Mucosa of descending colon (tissue), 3 donors: ENCODE measurements around the gene CAPN9. TPM values are rescaled to one million over a fixed set of nuclear protein-coding genes. Genes with fewer than 3 reads are reported as not detected.

Experiments used
- ATAC-seq: fragments of 200-7000 bp; cut with Tn5 transposase; one replicate; pipeline ENCODE4 v1.9.1; 2020; ENCODE audit warnings: mild to moderate bottlenecking, moderate library complexity
- DNase-seq, 3 donors: peaks; one replicate each; pipeline ENCODE4 v3.0.0-alpha.2; 2020
- H3K36me3 ChIP-seq: fragments of 200-600 bp; one replicate; pipeline ENCODE4 v1.8.0; 2021; ENCODE audit warnings: low read depth, mild to moderate bottlenecking
- H3K4me1 ChIP-seq: fragments of 200-600 bp; one replicate; pipeline ENCODE4 v1.8.0; 2021; ENCODE audit warnings: low read depth, mild to moderate bottlenecking
- H3K4me3 ChIP-seq: fragments of 200-600 bp; one replicate; pipeline ENCODE4 v1.8.0; 2021; ENCODE audit warnings: mild to moderate bottlenecking
- H3K9me3 ChIP-seq: fragments of 200-600 bp; one replicate; pipeline ENCODE4 v1.8.0; 2021; ENCODE audit warnings: mild to moderate bottlenecking
- intact Hi-C, 2 donors: fragments of 100-400 bp; cut with DNase I in 1 of 2; cut with micrococcal nuclease in 1 of 2; formaldehyde crosslinking; loops; one replicate each; pipeline versions ENCODE4 v1.11.0 to v1.11.1; 2022; cut with DNase I, micrococcal nuclease
- total RNA-seq, 3 donors: library from RNA; stranded (reverse); fragmentation: NEBNext Ultra II Directional in 2 of 3; extraction: Animal tissue kit (Norgen Biotek cat#: 25700) in 2 of 3; gene quantifications; one replicate each; pipeline versions ENCODE4 v1.2.1 to v1.2.4, GENCODE V29; 2021 to 2023
- TF ChIP-seq, protein P1 (sequence below): fragments of 200-600 bp; IDR thresholded peaks from one replicate; pipeline ENCODE4 v1.8.0; 2022; ENCODE audit warnings: antibody characterized with exemption, mild to moderate bottlenecking
- donor health status: DM: no; HTN: no; CAD: no; lungs with moderate emphysema.
- donor health status: DM: no; HTN: no; CAD: no.
- donor health status: DM: no; HTN: yes; CAD: no.

CAPN9 gene
- total RNA-seq, 3 donors from 2014 or later: 11.4 to 30.8 (median 28.8) TPM

DNA sequence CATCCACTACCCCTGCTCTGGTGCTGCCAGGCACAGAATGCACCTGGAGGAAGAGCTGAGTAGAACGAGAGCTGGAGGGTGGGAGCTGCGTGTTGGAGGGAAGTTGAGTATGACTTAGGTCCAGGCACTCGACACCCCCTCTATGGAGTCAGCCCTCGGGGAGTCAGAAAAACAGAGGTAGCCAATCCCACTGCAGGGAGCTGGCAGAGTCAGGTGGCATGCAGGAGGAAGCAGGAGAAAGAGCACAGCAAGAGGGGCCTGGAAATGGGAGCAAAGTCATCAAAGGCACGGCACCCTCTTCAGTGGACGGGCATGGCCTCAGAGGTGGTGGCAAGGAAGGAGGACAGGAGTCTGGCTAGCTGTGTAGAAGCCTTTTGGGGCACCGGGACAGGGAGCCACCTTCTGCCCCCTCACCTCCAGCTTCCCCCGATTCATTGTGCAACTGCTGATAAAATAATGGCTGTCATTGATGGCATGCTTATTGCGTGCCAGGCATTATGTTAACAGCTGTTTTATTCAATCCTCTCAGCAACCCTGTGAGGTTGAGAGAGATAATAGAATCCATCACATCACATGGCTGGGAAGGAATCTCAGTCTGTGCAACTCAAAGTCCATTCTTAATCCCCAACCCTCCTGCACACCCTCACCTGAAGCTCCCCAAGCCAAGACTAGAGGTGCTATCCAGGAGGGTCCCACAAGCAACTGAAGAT lies 79.1 kb downstream of the CAPN9 start:
- H3K4me1 ChIP-seq: no peaks in the 10 kb centered on the region
- no peak overlapping the region for H3K4me3 ChIP-seq

DNA sequence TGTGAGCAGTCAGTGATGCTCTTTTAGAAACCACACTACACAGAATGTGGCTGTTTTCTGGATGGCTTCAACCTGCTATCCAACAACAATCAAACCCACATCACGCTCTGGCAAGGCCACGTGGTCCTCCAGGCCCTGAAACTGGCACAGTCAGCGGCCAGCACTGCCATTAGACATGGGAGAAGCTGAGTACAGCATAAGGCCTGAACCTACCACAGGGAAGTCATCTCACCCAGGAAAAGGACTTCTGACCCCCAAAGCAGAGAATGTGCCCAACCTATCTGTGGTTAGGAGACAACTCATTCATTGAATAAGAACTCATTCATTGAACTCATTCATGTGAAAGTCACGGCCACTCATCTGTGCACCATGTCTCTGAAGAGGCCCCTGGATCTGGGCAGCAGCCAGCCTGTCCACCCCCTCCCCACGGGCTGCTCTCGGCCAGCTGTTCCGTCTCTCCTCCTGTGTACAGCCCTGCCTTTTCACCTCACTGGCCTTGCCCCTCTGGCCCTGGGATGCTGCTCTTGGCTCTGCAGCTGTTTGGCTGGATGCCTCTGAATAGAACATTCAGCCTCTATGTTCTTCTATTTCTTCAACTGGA lies 80.0 kb downstream of the CAPN9 start:
- H3K36me3 ChIP-seq: no peaks in the 10 kb centered on the region
- TF ChIP-seq, protein P1, sequence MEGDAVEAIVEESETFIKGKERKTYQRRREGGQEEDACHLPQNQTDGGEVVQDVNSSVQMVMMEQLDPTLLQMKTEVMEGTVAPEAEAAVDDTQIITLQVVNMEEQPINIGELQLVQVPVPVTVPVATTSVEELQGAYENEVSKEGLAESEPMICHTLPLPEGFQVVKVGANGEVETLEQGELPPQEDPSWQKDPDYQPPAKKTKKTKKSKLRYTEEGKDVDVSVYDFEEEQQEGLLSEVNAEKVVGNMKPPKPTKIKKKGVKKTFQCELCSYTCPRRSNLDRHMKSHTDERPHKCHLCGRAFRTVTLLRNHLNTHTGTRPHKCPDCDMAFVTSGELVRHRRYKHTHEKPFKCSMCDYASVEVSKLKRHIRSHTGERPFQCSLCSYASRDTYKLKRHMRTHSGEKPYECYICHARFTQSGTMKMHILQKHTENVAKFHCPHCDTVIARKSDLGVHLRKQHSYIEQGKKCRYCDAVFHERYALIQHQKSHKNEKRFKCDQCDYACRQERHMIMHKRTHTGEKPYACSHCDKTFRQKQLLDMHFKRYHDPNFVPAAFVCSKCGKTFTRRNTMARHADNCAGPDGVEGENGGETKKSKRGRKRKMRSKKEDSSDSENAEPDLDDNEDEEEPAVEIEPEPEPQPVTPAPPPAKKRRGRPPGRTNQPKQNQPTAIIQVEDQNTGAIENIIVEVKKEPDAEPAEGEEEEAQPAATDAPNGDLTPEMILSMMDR: no peak
- no peak overlapping the region for H3K4me3 ChIP-seq
- intact Hi-C loops: no loop called here
- DNase-seq: no peak
- ATAC-seq: no peak
- H3K4me1 ChIP-seq: no peaks in the 10 kb centered on the region
- no peaks in the 10 kb centered on the region for H3K9me3 ChIP-seq

More for the DNA sequence above, 79.1 kb downstream of the CAPN9 start:
- ATAC-seq: no peak
- no peaks in the 10 kb centered on the region for H3K36me3 ChIP-seq
- H3K9me3 ChIP-seq: no peaks in the 10 kb centered on the region
- TF ChIP-seq, protein P1: no peak
- intact Hi-C loops: no loop called here
- DNase-seq: no peak

DNA sequence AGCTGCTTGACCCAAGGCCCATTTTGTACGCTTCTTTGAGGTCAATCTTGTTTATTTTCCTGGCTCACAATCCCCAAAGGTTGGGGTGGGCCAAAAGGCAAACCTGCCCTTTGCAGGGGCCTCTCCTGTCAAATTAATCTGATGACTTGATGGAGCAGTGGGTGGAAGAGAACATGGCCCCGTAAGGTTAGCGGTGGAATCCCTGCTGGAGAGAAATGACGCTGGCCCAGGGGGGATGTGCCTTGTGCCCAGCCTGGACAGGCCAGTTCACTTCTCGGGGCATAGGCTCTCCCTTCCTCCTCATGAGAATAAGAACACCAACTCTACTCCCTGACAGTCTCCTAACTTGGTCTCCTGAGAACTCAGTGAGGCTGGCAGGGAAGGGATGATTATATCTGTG lies 80.6 kb downstream of the CAPN9 start:
- Histone ChIP-seq H3K36me3 (no peaks in the 10 kb centered on the region), H3K4me3 (no peak overlapping the region), H3K9me3 (no peaks in the 10 kb centered on the region), H3K4me1 (no peaks in the 10 kb centered on the region)
- TF ChIP-seq, protein P1: no peak
- intact Hi-C loops: no loop called here
- no peak for DNase-seq
- no peak for ATAC-seq

DNA sequence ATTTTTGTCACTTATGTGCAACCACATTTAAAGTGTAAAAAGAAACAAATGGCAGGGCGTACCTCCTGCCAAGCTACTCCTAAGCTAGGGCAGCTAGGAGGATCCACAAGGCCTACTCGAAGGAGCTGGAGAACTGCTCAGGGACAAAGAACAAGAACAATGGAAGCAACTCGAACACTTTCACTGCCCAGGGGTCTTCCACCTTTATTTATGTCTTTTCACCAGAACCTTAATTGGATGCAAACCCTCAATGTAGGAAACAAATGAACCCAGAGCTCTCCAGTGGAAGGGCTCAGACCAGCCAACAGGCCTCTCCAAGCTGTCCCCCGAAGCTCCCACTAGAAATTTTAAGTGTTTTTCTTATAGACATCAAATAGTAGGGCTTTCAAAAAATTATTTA lies 81.2 kb downstream of the CAPN9 start:
- H3K36me3 ChIP-seq: no peaks in the 10 kb centered on the region
- no peaks in the 10 kb centered on the region for H3K4me1 ChIP-seq
- no peak overlapping the region for H3K4me3 ChIP-seq
- ATAC-seq (no peak), DNase-seq (no peak)
- no peaks in the 10 kb centered on the region for H3K9me3 ChIP-seq
- intact Hi-C loops: no loop called here
- TF ChIP-seq, protein P1: no peak

DNA sequence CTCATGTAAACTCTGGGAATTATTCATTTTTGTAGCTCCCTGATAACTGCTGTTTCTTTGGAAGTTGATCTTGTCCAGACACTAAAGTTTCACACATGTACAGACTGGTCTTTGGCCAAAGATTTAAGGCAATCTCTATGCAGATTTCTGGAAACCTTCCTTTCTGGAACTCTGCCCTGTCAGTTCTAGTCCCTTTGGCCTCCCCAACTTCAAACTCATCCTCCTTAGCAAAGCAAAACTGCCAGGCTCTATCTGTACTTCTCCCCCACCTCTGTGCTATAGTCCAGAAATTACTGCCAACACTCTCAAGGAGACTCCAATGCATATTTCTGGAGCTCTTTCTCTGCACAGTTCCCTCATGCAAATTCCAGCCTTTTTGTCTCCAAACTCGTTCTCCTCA lies 84.6 kb downstream of the CAPN9 start:
- ATAC-seq (no peak), DNase-seq (no peak)
- no peaks in the 10 kb centered on the region for H3K36me3 ChIP-seq
- H3K9me3 ChIP-seq: no peaks in the 10 kb centered on the region
- intact Hi-C loops: no loop called here
- H3K4me1 ChIP-seq: no peaks in the 10 kb centered on the region
- TF ChIP-seq, protein P1: no peak
- H3K4me3 ChIP-seq: no peak overlapping the region
